Measurements from ENCODE around the gene EXD3. TPM values are rescaled to one million over a fixed set of nuclear protein-coding genes. Genes with fewer than 3 reads are reported as not detected.
A peak's percentile ranks its signal among the peaks of the same experiment; 100 is the strongest.

Gene EXD3
- total and polyA plus RNA-seq, 8 donors = 8.1 to 57.3 (median 13.6) TPM

GRCh38 chr9:137279741-137280473, 143.1 kb downstream of the EXD3 start:
- H3K4me3 ChIP-seq = no peak overlapping the region
- no peak for TF ChIP-seq CTCF (IDR thresholded peaks at IDR 0.05)
- WGBS, 2 donors = 84 to 93% methylated on average over 41 of the region's 41 CpGs
- H3K9me3 ChIP-seq = no peaks in the 10 kb centered on the region
- DNase-seq = no peak
- ATAC-seq = no peak
- no peak overlapping the region for H3K27ac ChIP-seq
- H3K27me3 ChIP-seq = no peaks in the 10 kb centered on the region
- peaks cover 0 to 8% (median 7%) of the 10 kb centered on the region in 3 donors for H3K4me1 ChIP-seq
- no peaks in the 10 kb centered on the region for H3K36me3 ChIP-seq
- FAIRE-seq = no peak
- intact Hi-C loops (cut with DNase I) = loop anchor here in 2 of 3 donors (5.0 to 10.0 kb wide), 3 partner anchors 127 to 245 kb away; no protein-coding TSS in a partner anchor

- Histone ChIP-seq H3K36me3 (no peaks in the 10 kb centered on the region), H3K27me3 (no peaks in the 10 kb centered on the region), H3K4me1 (peaks cover 0 to 10% (median 8%) of the 10 kb centered on the region in 3 donors), H3K9me3 (no peaks in the 10 kb centered on the region), H3K27ac (peak overlapping the region in 1 of 4 donors; percentile 91), H3K4me3 (peak overlapping the region in 2 of 4 donors; percentile 34 to 45)
- FAIRE-seq = no peak
- no peak for ATAC-seq
- TF ChIP-seq CTCF (IDR thresholded peaks at IDR 0.05) = no peak
- 82 to 90% methylated on average over 130 to 139 of the region's 139 CpGs for WGBS, 2 donors
- no peak for DNase-seq
- intact Hi-C loops (cut with DNase I) = loop anchor here in 1 of 3 donors (10.0 kb wide), 1 partner anchor 246 kb away; no protein-coding TSS in a partner anchor
These were observed 143.9 kb downstream of the EXD3 start for GRCh38 chr9:137278721-137279711.

GRCh38 chr9:137278061-137278701, 144.8 kb downstream of the EXD3 start:
- intact Hi-C loops (cut with DNase I) = loop anchor here in 1 of 3 donors (10.0 kb wide), 1 partner anchor 247 kb away; no protein-coding TSS in a partner anchor
- DNase-seq = peak in 4 of 6 donors; percentile 27 to 78 (median 58)

More at GRCh38 chr9:137278061-137278701, 144.8 kb downstream of the EXD3 start:
- peak overlapping the region; percentile 10 to 45 (median 28) for H3K4me3 ChIP-seq
- FAIRE-seq = no peak
- WGBS, 2 donors = 48 to 51% methylated on average over 32 to 54 of the region's 54 CpGs
- peak overlapping the region; percentile 76 to 91 (median 86) for H3K27ac ChIP-seq
- H3K36me3 ChIP-seq = no peaks in the 10 kb centered on the region
- no peaks in the 10 kb centered on the region for H3K27me3 ChIP-seq
- H3K4me1 ChIP-seq = peaks cover 0 to 10% (median 8%) of the 10 kb centered on the region in 3 donors
- H3K9me3 ChIP-seq = no peaks in the 10 kb centered on the region
- ATAC-seq = peak in 1 of 4 donors; percentile 4
- no peak for TF ChIP-seq CTCF (IDR thresholded peaks at IDR 0.05)
